ENCODE data around the gene PLA2G4A. TPM values are rescaled to one million over a fixed set of nuclear protein-coding genes. Genes with fewer than 3 reads are reported as not detected.

Gene PLA2G4A
- polyA plus RNA-seq, 1 donor from 2014 or later = not detected

DNA sequence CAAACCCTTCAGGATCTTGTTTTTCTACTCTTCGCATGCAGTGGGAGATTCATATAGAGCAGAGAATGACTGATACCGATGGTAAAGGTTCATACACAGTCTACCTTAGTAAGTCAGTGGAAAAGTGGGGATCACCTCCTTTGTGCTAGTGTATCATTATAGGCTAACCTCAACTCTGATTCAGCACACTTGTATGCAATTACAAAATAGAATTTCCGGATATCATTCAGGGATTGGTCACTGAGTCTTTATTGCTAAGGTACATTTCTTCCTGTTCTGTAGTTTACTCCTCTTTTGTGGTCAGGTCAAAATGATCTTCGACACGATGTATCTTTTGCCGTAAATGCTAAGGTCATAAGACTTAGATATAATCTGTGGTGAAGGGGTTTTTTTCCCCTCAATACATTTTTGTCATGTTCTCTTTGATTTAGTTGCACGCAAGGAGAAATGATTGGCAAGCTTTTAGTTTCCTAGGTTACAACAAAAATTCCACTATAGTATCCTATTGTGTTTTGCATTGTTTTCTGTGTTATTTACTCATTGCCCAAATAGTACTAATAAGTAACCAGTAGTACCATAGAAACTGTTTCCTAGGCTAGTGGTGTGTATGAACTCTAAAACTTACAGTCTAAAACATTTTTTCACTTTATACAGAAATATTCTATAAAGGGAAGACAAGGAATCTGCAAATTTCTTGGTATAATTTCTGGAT lies 35.7 kb upstream of the PLA2G4A start:
- H3K4me3 ChIP-seq (ENCODE audit: low read length) = no peak overlapping the region
- H3F3A ChIP-seq (ENCODE audit: insufficient read depth, low read length, poor library complexity, severe bottlenecking) = no peaks in the 10 kb centered on the region
- H3K27ac ChIP-seq (ENCODE audit: low read length) = no peak overlapping the region
- TF ChIP-seq SMC3 (conservative IDR thresholded peaks at IDR 0.05; ENCODE audit: poor library complexity) (no peak), EP300 (conservative IDR thresholded peaks at IDR 0.05; ENCODE audit: poor library complexity, severe bottlenecking) (no peak), POLR2AphosphoS5 (IDR thresholded peaks at IDR 0.05) (no peak), REST (IDR thresholded peaks at IDR 0.05; ENCODE audit: borderline replicate concordance) (no peak), CTCF (IDR thresholded peaks at IDR 0.05; ENCODE audit: poor library complexity, severe bottlenecking) (no peak), TAF1 (IDR thresholded peaks at IDR 0.05; ENCODE audit: low read depth) (no peak)
- no peaks in the 10 kb centered on the region for H3K79me2 ChIP-seq (replicated peaks; ENCODE audit: insufficient read depth, low read length)
- no peaks in the 10 kb centered on the region for H3K36me3 ChIP-seq (ENCODE audit: insufficient read depth, low read length)
- H4K20me1 ChIP-seq (ENCODE audit: insufficient read depth) = no peaks in the 10 kb centered on the region
- H2AFZ ChIP-seq (ENCODE audit: low read depth, low read length) = no peak overlapping the region
- H3K9me3 ChIP-seq (ENCODE audit: low read length) = no peaks in the 10 kb centered on the region
- no peak overlapping the region for H3K9ac ChIP-seq (ENCODE audit: low read length)
- no peak overlapping the region for H3K4me2 ChIP-seq (ENCODE audit: low read length)
- no peaks in the 10 kb centered on the region for H3K27me3 ChIP-seq (ENCODE audit: insufficient read depth, low read depth, low read length)
- H3K9me2 ChIP-seq (ENCODE audit: insufficient read depth, low read length) = no peaks in the 10 kb centered on the region

DNA sequence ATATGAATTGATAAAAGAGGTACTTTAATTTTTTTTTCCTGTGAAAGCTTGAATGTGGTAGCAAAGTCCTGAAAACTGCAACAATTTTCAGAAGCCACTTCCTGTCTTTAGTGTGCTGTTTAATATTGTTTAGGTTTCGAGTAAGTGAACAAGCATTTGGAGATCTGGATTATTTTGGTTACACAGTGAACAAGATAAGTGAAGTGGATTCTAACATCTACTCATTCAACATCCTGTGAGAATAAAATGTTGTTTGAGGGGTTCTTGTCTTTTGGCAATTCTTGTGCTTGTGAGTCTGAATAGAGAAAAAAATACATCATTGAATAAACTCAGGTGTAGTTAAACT lies 35.2 kb upstream of the PLA2G4A start:
- Histone ChIP-seq H3K4me2 (ENCODE audit: low read length) (no peak overlapping the region), H3K79me2 (replicated peaks; ENCODE audit: insufficient read depth, low read length) (no peaks in the 10 kb centered on the region), H3K27me3 (ENCODE audit: insufficient read depth, low read depth, low read length) (no peaks in the 10 kb centered on the region), H3K4me3 (ENCODE audit: low read length) (no peak overlapping the region), H3K9me2 (ENCODE audit: insufficient read depth, low read length) (no peaks in the 10 kb centered on the region), H4K20me1 (ENCODE audit: insufficient read depth) (no peaks in the 10 kb centered on the region), H2AFZ (ENCODE audit: low read depth, low read length) (no peak overlapping the region), H3K9ac (ENCODE audit: low read length) (no peak overlapping the region), H3K9me3 (ENCODE audit: low read length) (no peaks in the 10 kb centered on the region), H3K27ac (ENCODE audit: low read length) (no peak overlapping the region), H3K36me3 (ENCODE audit: insufficient read depth, low read length) (no peaks in the 10 kb centered on the region), H3F3A (ENCODE audit: insufficient read depth, low read length, poor library complexity, severe bottlenecking) (no peaks in the 10 kb centered on the region)
- TF ChIP-seq TAF1 (IDR thresholded peaks at IDR 0.05; ENCODE audit: low read depth) (no peak), REST (IDR thresholded peaks at IDR 0.05; ENCODE audit: borderline replicate concordance) (no peak), EZH2 (IDR thresholded peaks at IDR 0.05; ENCODE audit: borderline replicate concordance, insufficient read depth, low read length, poor library complexity, severe bottlenecking) (no peak), POLR2AphosphoS5 (IDR thresholded peaks at IDR 0.05) (no peak), MXI1 (conservative IDR thresholded peaks at IDR 0.05; ENCODE audit: poor library complexity, severe bottlenecking) (no peak), EP300 (conservative IDR thresholded peaks at IDR 0.05; ENCODE audit: poor library complexity, severe bottlenecking) (no peak), RAD21 (conservative IDR thresholded peaks at IDR 0.05) (no peak), SMC3 (conservative IDR thresholded peaks at IDR 0.05; ENCODE audit: poor library complexity) (no peak), CTCF (IDR thresholded peaks at IDR 0.05; ENCODE audit: poor library complexity, severe bottlenecking) (no peak)

Measured in neural cell (in vitro differentiated cells).